Activated T-helper 17 cell treated with anti-CD3 and anti-CD28 coated beads, Interleukin-2, amount 50 U/mL, for 72 hours (primary cell): ENCODE data around the gene RAB8B. TPM values are rescaled to one million over a fixed set of nuclear protein-coding genes. Genes with fewer than 3 reads are reported as not detected.

Experiments used
- ATAC-seq: fragments of 150-1000 bp; cut with Tn5 transposase; replicated peaks from 2 replicates; pipeline ENCODE4 v1.10.0; 2021; ENCODE audit warnings: mild to moderate bottlenecking, moderate library complexity
- H3K27ac Mint-ChIP-seq: one replicate; pipeline ENCODE4 v1.8.0; 2022; ENCODE audit warnings: mixed read lengths
- H3K27me3 Mint-ChIP-seq: one replicate; pipeline ENCODE4 v1.8.0; 2022; ENCODE audit warnings: mixed read lengths
- H3K36me3 Mint-ChIP-seq: one replicate; pipeline ENCODE4 v1.8.0; 2022; ENCODE audit warnings: low read depth, mild to moderate bottlenecking, mixed read lengths
- H3K4me1 Mint-ChIP-seq: one replicate; pipeline ENCODE4 v1.8.0; 2022; ENCODE audit warnings: mixed read lengths
- H3K4me3 Mint-ChIP-seq: one replicate; pipeline ENCODE4 v1.8.0; 2022; ENCODE audit warnings: mild to moderate bottlenecking, mixed read lengths
- H3K9me3 Mint-ChIP-seq: one replicate; pipeline ENCODE4 v1.8.0; 2022; ENCODE audit warnings: mixed read lengths
- total RNA-seq, 2 donors: library from RNA; stranded (reverse); gene quantifications; one replicate each; pipeline ENCODE4 v1.2.3, GENCODE V29; 2022

The RAB8B gene
- total RNA-seq, 2 donors from 2014 or later = 68.1 to 185 TPM

DNA sequence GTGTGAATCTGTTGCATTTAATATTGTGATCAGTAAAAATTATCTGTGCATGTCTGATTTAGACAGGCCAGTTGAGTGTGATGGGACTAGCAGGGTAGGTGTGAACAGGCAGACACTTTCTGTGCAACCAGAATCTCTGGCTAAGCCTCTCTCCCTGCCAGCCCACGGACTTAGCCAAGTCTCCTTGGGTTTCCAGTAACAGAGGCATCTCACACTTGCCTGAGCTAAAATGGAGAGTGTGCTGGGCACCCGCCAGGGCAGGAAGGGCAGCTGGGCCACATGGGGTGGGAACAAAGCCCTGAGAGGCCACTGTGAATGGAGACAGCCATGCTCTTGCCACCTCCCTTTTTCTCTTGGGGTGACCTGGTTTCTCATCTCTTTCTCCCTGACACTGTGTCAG, 19.6 kb upstream of the RAB8B start:
- Mint-ChIP-seq H3K4me1 (no peaks in the 10 kb centered on the region), H3K9me3 (no peaks in the 10 kb centered on the region), H3K27me3 (no peaks in the 10 kb centered on the region), H3K36me3 (no peaks in the 10 kb centered on the region), H3K27ac (peak overlapping the region; percentile 17), H3K4me3 (no peak overlapping the region)
- ATAC-seq = no peak

DNA sequence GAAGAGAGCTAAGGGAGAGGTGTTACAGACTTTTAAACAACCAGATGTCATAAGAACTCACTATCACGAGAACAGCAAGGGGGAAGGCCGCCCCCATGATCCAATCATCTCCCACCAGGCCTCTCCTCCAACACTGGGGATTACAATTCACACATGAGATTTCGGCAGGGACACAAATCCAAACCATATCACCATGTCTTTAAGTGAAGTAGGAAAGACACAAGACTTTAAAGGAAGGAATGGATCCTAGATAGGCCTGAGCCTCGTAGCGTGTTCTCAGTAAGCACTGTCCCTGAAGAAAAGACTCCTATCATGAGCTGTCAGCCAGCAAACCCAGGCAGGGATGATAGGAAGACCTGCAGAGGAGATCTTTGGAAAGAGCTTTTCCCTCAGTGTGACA, 17.0 kb upstream of the RAB8B start:
- no peak for ATAC-seq
- Mint-ChIP-seq H3K4me1 (peaks cover 4% of the 10 kb centered on the region), H3K4me3 (no peak overlapping the region), H3K27me3 (no peaks in the 10 kb centered on the region), H3K9me3 (no peaks in the 10 kb centered on the region), H3K36me3 (no peaks in the 10 kb centered on the region), H3K27ac (peak overlapping the region; percentile 12)

DNA sequence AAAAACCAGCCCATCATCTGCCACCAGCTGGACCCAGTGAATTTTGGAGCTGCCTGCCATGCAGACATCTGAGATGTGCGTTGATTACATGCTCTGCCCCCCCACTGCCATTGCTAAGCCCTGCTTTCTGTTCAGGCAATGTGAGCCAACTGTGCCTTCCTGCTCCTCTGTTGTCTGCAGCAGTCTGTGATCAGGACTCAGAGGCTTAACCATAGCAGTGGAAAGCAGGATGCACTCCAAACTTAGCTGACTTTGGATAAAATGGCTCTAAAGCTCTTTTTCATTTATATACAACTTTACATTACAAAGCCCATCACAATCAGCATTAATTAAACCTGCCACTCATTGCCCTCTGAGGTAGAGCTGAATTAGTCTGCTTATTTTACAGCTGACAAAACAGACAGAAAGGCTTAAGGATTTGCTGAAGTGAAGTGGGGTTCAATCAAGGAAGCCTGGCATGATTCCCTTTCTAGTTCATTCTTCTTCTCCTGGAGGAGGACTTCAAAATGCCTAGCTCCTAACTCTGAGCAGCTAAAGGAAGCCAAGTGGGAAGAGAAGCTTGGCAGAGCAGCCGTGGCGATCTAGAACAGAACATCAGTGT, 16.5 kb upstream of the RAB8B start:
- Mint-ChIP-seq H3K9me3 (no peaks in the 10 kb centered on the region), H3K27me3 (no peaks in the 10 kb centered on the region), H3K36me3 (no peaks in the 10 kb centered on the region), H3K27ac (no peak overlapping the region), H3K4me1 (peaks cover 6% of the 10 kb centered on the region), H3K4me3 (no peak overlapping the region)
- ATAC-seq = no peak

DNA sequence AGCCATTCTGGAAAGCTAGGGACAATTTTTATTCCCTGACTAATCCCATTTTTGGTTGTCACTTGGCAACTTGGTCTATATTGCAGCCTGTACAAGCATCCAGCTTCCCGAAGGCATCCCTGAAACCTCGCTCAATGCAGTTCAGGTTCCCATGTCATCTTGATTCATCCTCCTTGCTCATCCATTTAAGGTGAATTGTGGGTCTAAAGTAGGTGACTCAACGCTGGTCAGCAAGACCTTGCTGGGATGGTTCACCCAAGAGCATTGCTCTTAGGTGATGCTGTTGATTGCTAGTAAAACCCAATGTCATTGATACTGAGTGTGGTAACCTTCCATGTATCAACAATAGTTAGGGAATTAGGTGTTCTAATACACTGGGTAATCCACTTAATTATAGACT, 13.1 kb upstream of the RAB8B start:
- peak; percentile 55 for ATAC-seq
- Mint-ChIP-seq H3K9me3 (no peaks in the 10 kb centered on the region), H3K4me3 (no peak overlapping the region), H3K27me3 (no peaks in the 10 kb centered on the region), H3K36me3 (no peaks in the 10 kb centered on the region), H3K4me1 (peaks cover 6% of the 10 kb centered on the region), H3K27ac (no peak overlapping the region)

DNA sequence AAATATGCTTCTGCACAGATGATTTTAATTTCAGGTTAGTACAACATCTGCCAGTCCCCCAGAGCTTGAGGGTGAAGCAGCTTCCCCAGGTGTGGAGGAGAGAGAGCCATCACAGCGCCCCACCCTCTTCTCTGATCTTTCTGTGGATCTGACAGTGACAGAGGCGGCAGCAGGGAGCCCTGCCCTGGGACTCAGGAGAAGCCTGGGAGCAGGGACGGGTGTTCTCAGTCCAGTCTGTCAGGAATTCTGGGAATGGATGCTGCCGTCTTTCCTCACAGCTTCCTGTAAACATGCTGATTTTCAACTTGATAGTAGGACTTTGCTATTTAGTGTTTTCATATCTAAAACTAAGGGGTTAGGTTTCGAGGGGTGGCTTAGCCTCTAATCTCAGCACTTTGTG, 11.4 kb upstream of the RAB8B start:
- Mint-ChIP-seq H3K27ac (peak overlapping the region; percentile 69), H3K36me3 (no peaks in the 10 kb centered on the region), H3K9me3 (no peaks in the 10 kb centered on the region), H3K4me3 (no peak overlapping the region), H3K4me1 (peaks cover 6% of the 10 kb centered on the region), H3K27me3 (no peaks in the 10 kb centered on the region)
- no peak for ATAC-seq

DNA sequence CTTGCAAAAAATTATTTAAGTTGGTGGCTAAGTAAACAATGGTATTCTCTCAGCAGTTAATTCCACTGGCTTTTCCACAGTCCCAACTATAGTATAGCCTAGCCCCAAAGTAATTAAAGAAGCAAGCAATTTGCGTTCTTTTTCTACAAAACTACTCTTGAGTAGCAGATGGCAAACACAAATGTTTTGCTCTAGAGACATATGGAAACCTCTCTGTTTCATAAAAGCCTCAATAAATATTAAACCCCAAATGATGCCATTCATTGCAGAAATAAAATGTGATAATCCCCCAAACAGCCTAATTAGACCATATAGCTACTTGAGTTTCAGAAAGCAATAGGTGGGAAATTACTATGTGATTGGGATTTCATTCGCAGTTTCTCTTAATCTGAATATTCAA, 8.7 kb upstream of the RAB8B start:
- H3K27ac Mint-ChIP-seq = no peak overlapping the region
- H3K4me3 Mint-ChIP-seq = no peak overlapping the region

DNA sequence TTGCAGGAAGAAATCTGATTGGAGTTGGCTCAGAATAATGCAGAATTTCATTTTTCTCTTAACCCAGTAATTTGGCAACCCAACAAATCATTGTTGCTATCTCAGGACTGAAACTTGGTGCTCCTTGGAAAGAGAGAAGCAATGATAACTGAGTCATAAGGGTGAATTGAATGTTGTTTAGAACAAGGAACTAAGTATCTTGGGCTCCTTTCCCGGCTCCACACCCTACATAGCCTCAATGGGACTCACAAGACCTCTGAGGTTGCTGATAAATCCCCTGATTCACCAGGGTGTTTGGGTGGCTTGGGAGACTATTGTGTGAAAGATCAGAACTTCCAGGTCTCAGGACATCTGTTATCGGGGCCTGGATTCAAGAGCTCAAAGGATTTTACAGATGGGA, 7.8 kb upstream of the RAB8B start:
- no peaks in the 10 kb centered on the region for H3K36me3 Mint-ChIP-seq
- H3K27ac Mint-ChIP-seq = no peak overlapping the region
- ATAC-seq = no peak
- no peaks in the 10 kb centered on the region for H3K27me3 Mint-ChIP-seq
- peaks cover 6% of the 10 kb centered on the region for H3K4me1 Mint-ChIP-seq
- H3K4me3 Mint-ChIP-seq = no peak overlapping the region
- H3K9me3 Mint-ChIP-seq = no peaks in the 10 kb centered on the region

More for the DNA sequence above, 8.7 kb upstream of the RAB8B start:
- H3K27me3 Mint-ChIP-seq = no peaks in the 10 kb centered on the region
- H3K36me3 Mint-ChIP-seq = no peaks in the 10 kb centered on the region
- H3K4me1 Mint-ChIP-seq = peaks cover 6% of the 10 kb centered on the region
- ATAC-seq = no peak
- H3K9me3 Mint-ChIP-seq = no peaks in the 10 kb centered on the region

DNA sequence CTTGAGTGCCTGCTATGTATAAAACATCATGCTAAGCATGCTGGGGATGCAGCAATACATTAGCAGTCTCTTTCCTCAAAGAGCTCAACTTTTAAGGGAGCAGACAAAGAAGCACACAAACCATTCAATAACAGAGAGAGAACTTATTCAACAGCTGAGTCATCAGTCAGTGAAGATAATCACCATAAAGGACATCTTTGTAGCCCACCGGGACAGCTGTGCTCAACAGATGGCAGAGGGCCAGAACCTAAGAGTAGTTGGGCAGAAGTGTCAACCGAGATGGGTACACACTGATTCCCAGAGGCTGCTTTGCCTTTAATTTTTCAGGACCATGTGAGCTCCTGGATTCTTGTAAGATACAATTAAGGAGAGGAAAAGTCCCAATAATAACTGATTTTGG, 4.2 kb upstream of the RAB8B start:
- Mint-ChIP-seq H3K36me3 (peaks cover 12% of the 10 kb centered on the region), H3K4me3 (no peak overlapping the region)
- no peak for ATAC-seq

DNA sequence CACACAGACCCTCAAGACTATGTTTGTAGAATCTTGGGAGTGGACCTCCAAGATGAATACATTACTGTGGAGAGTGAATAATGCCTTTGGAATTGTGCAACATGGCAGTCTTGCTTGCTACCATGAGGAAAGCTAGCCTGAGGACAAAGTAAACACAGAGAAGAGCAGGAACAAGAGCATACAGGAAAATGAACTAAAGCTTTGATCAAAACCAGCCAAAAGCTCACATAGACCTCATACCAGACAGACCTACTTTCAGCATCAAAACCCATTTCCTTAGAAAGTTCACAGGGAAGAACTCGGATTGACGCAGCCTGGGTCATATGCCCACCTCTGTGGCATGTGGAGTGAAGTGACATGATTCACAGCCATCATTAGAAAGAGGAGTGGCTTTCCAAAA, 3.3 kb upstream of the RAB8B start:
- H3K36me3 Mint-ChIP-seq = peaks cover 20% of the 10 kb centered on the region
- no peak overlapping the region for H3K4me3 Mint-ChIP-seq
- H3K27ac Mint-ChIP-seq = no peak overlapping the region
- peaks cover 12% of the 10 kb centered on the region for H3K4me1 Mint-ChIP-seq
- H3K9me3 Mint-ChIP-seq = no peaks in the 10 kb centered on the region
- H3K27me3 Mint-ChIP-seq = no peaks in the 10 kb centered on the region
- no peak for ATAC-seq

More for the DNA sequence above, 4.2 kb upstream of the RAB8B start:
- Mint-ChIP-seq H3K9me3 (no peaks in the 10 kb centered on the region), H3K4me1 (peaks cover 12% of the 10 kb centered on the region), H3K27me3 (no peaks in the 10 kb centered on the region), H3K27ac (no peak overlapping the region)

DNA sequence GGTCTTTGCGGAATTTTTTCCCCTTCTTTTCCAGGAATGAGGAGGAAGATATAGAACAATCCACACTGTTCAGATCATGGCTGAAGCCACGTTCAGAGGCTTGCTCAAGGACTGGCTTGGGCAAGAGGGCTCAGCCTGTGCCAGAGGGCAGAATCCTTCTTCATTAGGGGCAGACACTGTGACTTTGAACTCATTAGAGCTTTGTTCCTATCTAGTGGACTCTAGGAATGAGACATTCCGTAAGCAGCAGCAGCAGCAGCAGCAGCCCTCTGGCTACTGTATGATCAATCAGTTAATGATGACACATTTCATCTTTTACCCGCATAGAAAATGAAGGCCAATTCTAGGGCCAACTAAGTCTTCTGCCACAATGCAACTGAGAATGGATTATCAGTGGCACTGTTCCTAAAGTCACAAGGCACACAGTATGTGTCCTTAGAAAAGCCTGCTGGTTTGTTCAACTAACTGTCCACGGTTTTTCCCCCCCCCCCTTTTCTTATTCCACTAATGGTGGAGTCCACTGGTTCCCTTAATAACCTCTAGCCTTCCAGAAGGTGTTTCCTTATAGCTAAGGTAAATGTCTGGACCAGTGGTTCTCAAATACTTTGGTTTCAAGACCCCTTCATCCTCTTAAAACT, 1.7 kb upstream of the RAB8B start:
- Mint-ChIP-seq H3K4me1 (peaks cover 26% of the 10 kb centered on the region), H3K27ac (peak overlapping the region; percentile 90), H3K36me3 (peaks cover 37% of the 10 kb centered on the region), H3K4me3 (peak overlapping the region; percentile 92), H3K9me3 (no peaks in the 10 kb centered on the region), H3K27me3 (no peaks in the 10 kb centered on the region)
- no peak for ATAC-seq

DNA sequence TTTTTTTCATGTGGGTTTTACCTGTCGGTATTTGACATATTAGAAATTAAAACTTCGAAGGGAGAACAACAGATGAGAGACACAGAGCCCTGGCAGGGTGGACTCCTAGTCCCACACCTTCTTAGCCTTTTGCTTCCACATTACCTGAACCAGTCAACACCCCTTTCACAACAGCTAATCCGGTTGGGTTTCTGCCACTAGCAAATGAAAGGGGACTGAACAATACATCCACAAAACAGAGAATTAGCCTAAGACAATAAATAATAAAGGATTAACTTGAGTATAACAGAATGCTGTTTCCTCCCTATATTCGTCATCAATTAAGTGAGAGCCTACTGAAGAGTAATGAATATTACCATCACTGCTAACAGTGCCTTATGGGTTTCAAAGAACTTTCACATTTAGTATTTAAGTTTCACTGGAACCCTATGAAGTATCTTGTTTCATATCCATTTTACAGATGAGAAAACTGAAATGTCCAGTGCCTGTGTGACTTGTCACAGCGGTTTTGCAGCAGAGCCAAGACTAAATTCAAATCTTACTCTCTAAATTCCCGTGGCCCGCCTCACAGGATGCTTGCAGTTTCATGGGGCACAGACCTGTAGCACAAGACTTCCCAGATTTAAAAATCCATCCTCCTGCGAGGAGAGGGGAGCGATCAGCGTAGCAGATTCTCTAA, 1.0 kb upstream of the RAB8B start:
- Mint-ChIP-seq H3K27me3 (no peaks in the 10 kb centered on the region), H3K36me3 (peaks cover 43% of the 10 kb centered on the region)

DNA sequence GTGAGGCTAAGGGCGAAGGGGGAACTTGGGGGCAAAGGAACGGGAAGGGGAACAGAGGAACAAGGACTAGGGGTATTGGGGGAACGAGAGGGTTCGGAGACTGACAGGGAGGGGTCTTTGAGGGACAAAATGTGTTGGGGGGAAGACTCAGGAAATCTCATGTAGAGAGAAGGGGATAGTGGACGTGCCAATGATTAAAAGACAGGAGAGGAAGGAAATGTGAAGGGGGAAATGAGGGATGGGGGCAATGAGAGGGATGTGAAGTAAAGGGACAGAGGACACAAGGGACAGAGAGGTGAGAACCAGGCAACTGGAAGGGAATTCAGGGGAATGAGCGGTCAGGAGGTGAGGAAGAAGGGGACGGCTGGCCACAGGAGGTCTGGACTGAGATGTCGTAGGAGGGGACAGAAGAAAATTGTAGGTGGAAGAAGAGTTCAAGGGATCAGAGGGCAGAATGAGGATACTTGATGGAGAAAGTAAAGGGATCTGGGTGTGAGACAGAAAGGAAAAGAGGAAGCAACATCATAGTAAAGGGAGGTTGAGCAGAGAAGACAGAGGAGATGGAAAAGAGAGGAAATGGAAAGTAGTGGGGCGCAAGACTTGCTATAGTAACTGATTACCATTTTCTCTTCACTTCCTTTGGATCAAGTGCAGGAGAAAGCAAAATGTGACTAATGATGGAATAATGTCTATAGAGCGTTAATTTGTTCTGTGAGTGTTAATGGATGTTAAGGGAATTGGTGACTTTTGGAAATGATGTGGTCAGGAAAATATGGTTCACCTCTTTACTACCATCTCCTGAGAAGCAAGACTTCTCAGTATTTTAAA, 749 bp downstream of the RAB8B start:
- Mint-ChIP-seq H3K9me3 (no peaks in the 10 kb centered on the region), H3K27me3 (no peaks in the 10 kb centered on the region)

More for the DNA sequence above, 1.0 kb upstream of the RAB8B start:
- H3K4me3 Mint-ChIP-seq = peak overlapping the region; percentile 92
- ATAC-seq = peak; percentile 28
- no peaks in the 10 kb centered on the region for H3K9me3 Mint-ChIP-seq
- peak overlapping the region; percentile 90 for H3K27ac Mint-ChIP-seq
- peaks cover 27% of the 10 kb centered on the region for H3K4me1 Mint-ChIP-seq

DNA sequence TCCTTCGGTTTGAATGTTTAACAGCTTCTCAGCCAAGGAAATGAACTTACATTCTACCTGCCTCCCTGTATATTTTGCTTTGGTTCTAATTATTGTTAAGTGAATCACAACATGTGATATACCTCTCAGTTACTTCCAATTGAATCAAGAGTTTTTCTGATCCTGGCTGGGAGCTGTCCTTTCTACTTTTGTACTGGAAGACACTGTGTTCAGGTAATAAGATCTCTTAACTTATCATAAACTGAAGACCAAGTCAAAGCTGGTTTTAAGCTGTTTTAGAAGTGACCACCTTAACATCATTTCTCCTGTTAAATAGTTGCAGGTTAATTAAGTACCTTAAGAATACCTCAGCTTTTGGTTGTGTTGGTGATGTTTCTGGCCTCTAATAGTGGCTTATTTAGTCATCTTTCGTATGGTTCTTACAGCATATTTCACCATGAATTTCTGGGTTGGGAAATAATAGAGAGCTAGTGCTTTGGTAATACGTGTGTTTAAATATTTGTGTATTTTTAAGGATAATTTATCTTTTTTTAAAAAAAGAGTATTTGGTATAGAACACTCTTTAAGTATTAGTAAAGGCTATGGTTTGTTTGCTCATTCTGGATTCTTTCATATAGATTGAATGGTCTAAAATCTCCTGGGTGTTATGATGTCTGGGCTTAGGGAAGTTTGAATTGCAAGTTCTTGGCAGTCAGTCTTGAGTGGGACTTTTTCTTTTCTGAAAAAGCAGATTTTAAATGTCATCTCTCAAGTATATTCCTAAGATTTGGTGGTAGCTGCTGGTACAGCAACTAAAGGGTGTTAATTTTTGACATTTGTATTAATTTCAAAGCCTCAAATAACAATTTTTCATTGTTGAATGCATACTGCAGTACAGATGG, 1.6 kb downstream of the RAB8B start:
- Mint-ChIP-seq H3K36me3 (peaks cover 70% of the 10 kb centered on the region), H3K4me1 (peaks cover 47% of the 10 kb centered on the region), H3K4me3 (peak overlapping the region; percentile 92), H3K9me3 (no peaks in the 10 kb centered on the region), H3K27me3 (no peaks in the 10 kb centered on the region), H3K27ac (peak overlapping the region; percentile 90)
- no peak for ATAC-seq

More for the DNA sequence above, 749 bp downstream of the RAB8B start:
- peaks cover 38% of the 10 kb centered on the region for H3K4me1 Mint-ChIP-seq
- H3K27ac Mint-ChIP-seq = peak overlapping the region; percentile 90
- H3K4me3 Mint-ChIP-seq = peak overlapping the region; percentile 92
- no peak for ATAC-seq
- peaks cover 61% of the 10 kb centered on the region for H3K36me3 Mint-ChIP-seq
